IMR-90 (cell line): ENCODE data around the gene TSPAN4. TPM values are rescaled to one million over a fixed set of nuclear protein-coding genes. Genes with fewer than 3 reads are reported as not detected.

Experiments used
- ATAC-seq: fragments of 200-7000 bp; cut with Tn5 transposase; 2 replicates; pipeline ENCODE4 v1.9.1; 2020; ENCODE audit warnings: low read depth, mild to moderate bottlenecking, moderate library complexity
- BruUV-seq: library from RNA; stranded (reverse); fragments of 400-500 nt; replicated peaks from 2 replicates; lab custom pipeline; 2021; lab: Mats Ljungman, UMichigan
- CTCF ChIA-PET: fragments of 300-600 bp; formaldehyde crosslinking; extraction: SDS; loops from one replicate; lab custom pipeline; 2021; ENCODE audit warnings: antibody characterized with exemption; lab: Yijun Ruan, JAX
- POLR2A ChIA-PET: fragments of 300-600 bp; sonication (Branson Sonifier 250); formaldehyde crosslinking; loops from one replicate; lab custom pipeline; 2022; ENCODE audit warnings: antibody characterized with exemption; ENCODE audit not compliant: unreplicated experiment; lab: Charles Lee
- DNase-seq: peaks from one replicate; pipeline ENCODE4 v3.0.0; 2013
- H2AFZ ChIP-seq: replicated peaks from 2 replicates; pipeline ENCODE3; 2013; ENCODE audit warnings: low read length, mild to moderate bottlenecking; ENCODE audit not compliant: poor library complexity
- H2AK5ac ChIP-seq: 2 replicates; pipeline ENCODE4 v1.6.1; 2013; ENCODE audit warnings: low read depth, low read length, inconsistent platforms
- H2AK9ac ChIP-seq: replicated peaks from 2 replicates; pipeline ENCODE3; 2013; ENCODE audit warnings: mild to moderate bottlenecking, low read depth, low read length, moderate library complexity; ENCODE audit not compliant: poor library complexity
- H2BK120ac ChIP-seq: 2 replicates; pipeline ENCODE4 v1.6.1; 2013; ENCODE audit warnings: low read depth, low read length, inconsistent platforms
- H2BK15ac ChIP-seq: 3 replicates; pipeline ENCODE4 v1.6.1; 2013; ENCODE audit warnings: low read depth, low read length, inconsistent platforms
- H2BK20ac ChIP-seq: 2 replicates; pipeline ENCODE4 v1.6.1; 2013; ENCODE audit warnings: low read depth, mild to moderate bottlenecking, inconsistent platforms, low read length, moderate library complexity
- H2BK5ac ChIP-seq: 2 replicates; pipeline ENCODE4 v1.6.1; 2013; ENCODE audit warnings: mild to moderate bottlenecking, low read depth, low read length, inconsistent platforms; ENCODE audit not compliant: poor library complexity, severe bottlenecking
- H3K14ac ChIP-seq: replicated peaks from 2 replicates; pipeline ENCODE4 v1.6.1; 2013; ENCODE audit warnings: low read depth, low read length, inconsistent platforms
- H3K18ac ChIP-seq: 2 replicates; pipeline ENCODE4 v1.6.1; 2013; ENCODE audit warnings: low read depth, low read length, control low read depth
- H3K23ac ChIP-seq: 2 replicates; pipeline ENCODE4 v1.6.1; 2013; ENCODE audit warnings: low read depth, low read length, inconsistent platforms
- H3K27ac ChIP-seq: 2 replicates; pipeline ENCODE4 v1.5.1; 2013; ENCODE audit warnings: mild to moderate bottlenecking, control low read depth, low read length; ENCODE audit not compliant: insufficient read depth
- H3K27me3 ChIP-seq: 2 replicates; pipeline ENCODE4 v1.6.1; 2013; ENCODE audit warnings: low read length; ENCODE audit not compliant: control insufficient read depth, insufficient read depth
- H3K36me3 ChIP-seq: 2 replicates; pipeline ENCODE4 v1.6.1; 2013; ENCODE audit warnings: low read length, mixed read lengths; ENCODE audit not compliant: control insufficient read depth, insufficient read depth
- H3K4ac ChIP-seq: 2 replicates; pipeline ENCODE4 v1.6.1; 2013; ENCODE audit warnings: low read depth, low read length, inconsistent platforms
- H3K4me1 ChIP-seq: 2 replicates; pipeline ENCODE4 v1.6.1; 2013; ENCODE audit warnings: low read length, mixed read lengths; ENCODE audit not compliant: control insufficient read depth, insufficient read depth
- H3K4me2 ChIP-seq: 2 replicates; pipeline ENCODE4 v1.6.1; 2013; ENCODE audit warnings: low read depth, mild to moderate bottlenecking, control low read depth, low read length, moderate library complexity
- H3K4me3 ChIP-seq: 2 replicates; pipeline ENCODE4 v1.5.1; 2013; ENCODE audit warnings: low read depth, mild to moderate bottlenecking, control low read depth, low read length, moderate library complexity; ENCODE audit not compliant: insufficient read depth
- H3K56ac ChIP-seq: 2 replicates; pipeline ENCODE4 v1.6.1; 2013; ENCODE audit warnings: low read length, inconsistent platforms; ENCODE audit not compliant: insufficient read depth; ENCODE audit errors: extremely low read depth
- H3K79me1 ChIP-seq, 2 experiments: 2 replicates each; pipeline ENCODE4 v1.6.1; 2013; ENCODE audit warnings: low read length in 2 of 2, inconsistent platforms in 1 of 2, low read depth in 1 of 2
- H3K9ac ChIP-seq: 2 replicates; pipeline ENCODE4 v1.6.1; 2013; ENCODE audit warnings: low read depth, low read length, control low read depth
- H3K9me1 ChIP-seq: 2 replicates; pipeline ENCODE4 v1.6.1; 2013; ENCODE audit warnings: low read length, inconsistent platforms; ENCODE audit not compliant: insufficient read depth
- H3K9me3 ChIP-seq: 2 replicates; pipeline ENCODE4 v1.6.1; 2013; ENCODE audit warnings: low read length; ENCODE audit not compliant: control insufficient read depth, insufficient read depth
- H4K20me1 ChIP-seq: 2 replicates; pipeline ENCODE4 v1.6.1; 2013; ENCODE audit warnings: low read length, inconsistent platforms; ENCODE audit not compliant: insufficient read depth
- H4K5ac ChIP-seq: 2 replicates; pipeline ENCODE4 v1.6.1; 2013; ENCODE audit warnings: mild to moderate bottlenecking, low read depth, low read length, control low read depth
- H4K8ac ChIP-seq, 2 experiments: 2 replicates each; pipeline ENCODE4 v1.6.1; 2013; ENCODE audit warnings: low read depth in 2 of 2, low read length in 2 of 2, control low read depth in 1 of 2, inconsistent platforms in 1 of 2
- H4K91ac ChIP-seq: 2 replicates; pipeline ENCODE4 v1.6.1; 2013; ENCODE audit warnings: low read depth, low read length, inconsistent platforms; ENCODE audit not compliant: insufficient read depth
- BHLHE40 ChIP-seq: fragments of 150-350 bp; IDR thresholded peaks from 2 replicates; pipeline ENCODE4 v1.6.1; 2016; ENCODE audit warnings: mild to moderate bottlenecking, low read depth, low read length
- CEBPB ChIP-seq: IDR thresholded peaks from 2 replicates; pipeline ENCODE4 v1.6.1; 2012; ENCODE audit warnings: low read depth, low read length, improper control_type of control experiment
- CHD1 ChIP-seq: IDR thresholded peaks from 2 replicates; pipeline ENCODE4 v1.6.1; 2012; ENCODE audit warnings: low read depth, low read length, improper control_type of control experiment
- FOS ChIP-seq: fragments of 150-350 bp; IDR thresholded peaks from 2 replicates; pipeline ENCODE4 v1.6.1; 2016; ENCODE audit warnings: low read depth, low read length
- MAFK ChIP-seq: IDR thresholded peaks from 2 replicates; pipeline ENCODE4 v1.6.1; 2012; ENCODE audit warnings: low read depth, low read length, improper control_type of control experiment
- NFE2L2 ChIP-seq: fragments of 150-350 bp; IDR thresholded peaks from 2 replicates; pipeline ENCODE4 v1.6.1; 2016; ENCODE audit warnings: low read depth, mild to moderate bottlenecking, low read length
- POLR2A ChIP-seq: IDR thresholded peaks from 2 replicates; pipeline ENCODE4 v1.6.1; 2012; ENCODE audit warnings: mild to moderate bottlenecking, low read depth, low read length
- RAD21 ChIP-seq: IDR thresholded peaks from 2 replicates; pipeline ENCODE4 v1.6.1; 2012; ENCODE audit warnings: low read length, improper control_type of control experiment
- RCOR1 ChIP-seq: IDR thresholded peaks from 2 replicates; pipeline ENCODE4 v1.6.1; 2012; ENCODE audit warnings: mild to moderate bottlenecking, low read length, improper control_type of control experiment; ENCODE audit not compliant: insufficient replicate concordance
- RFX5 ChIP-seq: IDR thresholded peaks from 2 replicates; pipeline ENCODE4 v1.8.0; 2012; ENCODE audit warnings: low read depth, mild to moderate bottlenecking, low read length, moderate library complexity
- SMC3 ChIP-seq: fragments of 150-350 bp; IDR thresholded peaks from 2 replicates; pipeline ENCODE4 v1.6.1; 2016; ENCODE audit warnings: low read depth, mild to moderate bottlenecking, antibody characterized with exemption, low read length, moderate library complexity
- WGBS, 2 experiments: methylation state at CpG; one replicate each; pipeline versions ENCODE4 v1.1.5 to v1.1.7; 2013; ENCODE audit warnings: missing lambda C conversion rate in 2 of 2; ENCODE audit not compliant: insufficient read length in 1 of 2; ENCODE audit errors: extremely low coverage in 2 of 2; 5-methylcytosine and 5-hydroxymethylcytosine counted together
- dilution Hi-C: fragments of 300-500 bp; cut with HindIII; formaldehyde crosslinking; loops from one replicate; pipeline ENCODE4 v1.14.3; 2018; ENCODE audit warnings: low sequenced_read_pairs; ENCODE audit not compliant: unreplicated experiment
- in situ Hi-C: fragments of 300-500 bp; cut with MboI; formaldehyde crosslinking; loops from 3 replicates; pipeline ENCODE4 v1.14.3; 2019; ENCODE audit warnings: low sequenced_read_pairs, inconsistent platforms, mixed read lengths
- intact Hi-C: fragments of 100-400 bp; cut with micrococcal nuclease; formaldehyde crosslinking; loops from 2 replicates; pipeline ENCODE4 v1.10.0; 2022
- polyA plus RNA-seq, 3 experiments: library from polyadenylated mRNA; depleted of rRNA; stranded (reverse); fragments of >200 nt; gene quantifications; 2 replicates each; pipeline ENCODE4 v1.2.3, GENCODE V29; 2012; ENCODE audit warnings: low replicate concordance in 1 of 3
- total RNA-seq: library from RNA; depleted of rRNA; stranded (reverse); fragments of >200 nt; gene quantifications from 2 replicates; pipeline ENCODE4 v1.2.3, GENCODE V29; 2012
- TF ChIP-seq, protein P1 (sequence below): fragments of 150-350 bp; IDR thresholded peaks from 2 replicates; pipeline ENCODE4 v1.6.1; 2016; ENCODE audit warnings: low read depth, mild to moderate bottlenecking, low read length, moderate library complexity, borderline replicate concordance
- TF ChIP-seq, protein P2 (sequence below): fragments of 150-350 bp; IDR thresholded peaks from 2 replicates; pipeline ENCODE4 v1.6.1; 2017; ENCODE audit warnings: mild to moderate bottlenecking, antibody characterized with exemption, low read length, low read depth
- TF ChIP-seq, protein P3 (sequence below): conservative IDR thresholded peaks from 2 replicates; pipeline ENCODE4 v1.5.1; 2012; ENCODE audit warnings: mild to moderate bottlenecking, low read depth, low read length, improper control_type of control experiment

Gene TSPAN4
- total and polyA plus RNA-seq, 2 of the 4 experiments (the other 2 are of a cell fraction): 161 to 293 TPM

DNA sequence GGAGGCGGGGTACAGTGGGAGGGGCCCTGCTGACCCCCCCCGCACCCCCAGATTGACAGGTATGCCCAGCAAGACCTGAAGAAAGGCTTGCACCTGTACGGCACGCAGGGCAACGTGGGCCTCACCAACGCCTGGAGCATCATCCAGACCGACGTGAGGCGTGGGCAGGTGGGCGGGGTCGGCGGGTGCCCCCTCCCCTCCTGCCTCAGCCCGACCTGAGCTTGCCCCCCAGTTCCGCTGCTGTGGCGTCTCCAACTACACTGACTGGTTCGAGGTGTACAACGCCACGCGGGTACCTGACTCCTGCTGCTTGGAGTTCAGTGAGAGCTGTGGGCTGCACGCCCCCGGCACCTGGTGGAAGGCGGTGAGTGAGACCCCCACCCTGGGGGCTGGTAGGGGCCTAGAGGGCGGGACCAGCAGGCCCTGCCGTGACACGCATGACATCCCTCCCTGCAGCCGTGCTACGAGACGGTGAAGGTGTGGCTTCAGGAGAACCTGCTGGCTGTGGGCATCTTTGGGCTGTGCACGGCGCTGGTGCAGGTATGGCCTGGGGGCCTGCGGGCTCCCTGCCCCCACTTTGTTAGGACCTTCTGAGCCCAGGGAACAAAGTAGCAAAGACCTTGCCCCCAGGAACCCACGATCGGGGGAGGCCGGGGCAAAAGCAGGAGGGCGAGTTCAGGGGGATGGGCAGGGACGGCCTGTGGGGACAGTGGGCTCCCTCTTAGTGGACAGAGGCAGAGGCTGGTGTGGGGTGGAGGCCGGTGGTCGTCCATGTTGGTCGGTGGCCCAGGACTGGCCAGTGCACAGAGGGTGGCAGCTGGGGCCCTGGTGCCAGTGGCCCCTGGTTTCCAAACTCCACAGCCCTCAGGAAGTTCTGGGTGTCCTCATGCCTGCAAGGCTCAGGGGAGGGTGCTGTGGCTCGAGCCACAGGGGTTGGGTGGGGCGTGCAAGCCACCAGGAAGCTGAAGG lies 23.1 kb downstream of the TSPAN4 start:
- Histone ChIP-seq H3K56ac (no peak overlapping the region), H3K14ac (no peak overlapping the region), H3K36me3 (peaks cover 34% of the 10 kb centered on the region; the same call in 1 of the 2 replicates), H3K23ac (no peak overlapping the region), H3K79me1 (peaks cover 10 to 38% of the 10 kb centered on the region in 2 experiments; a peak in 3 of 4 replicates), H3K27ac (no peak overlapping the region), H3K4me3 (no peak overlapping the region), H4K8ac (no peak overlapping the region), H4K5ac (no peak overlapping the region), H2BK20ac (no peak overlapping the region), H3K9ac (no peak overlapping the region), H2AK9ac (no peak overlapping the region), H3K4me2 (no peak overlapping the region), H2AK5ac (no peak overlapping the region), H3K9me3 (no peaks in the 10 kb centered on the region), H2BK5ac (no peak overlapping the region), H3K4ac (no peak overlapping the region), H2BK15ac (no peak overlapping the region), H3K4me1 (peaks cover 2% of the 10 kb centered on the region; the same call in 1 of the 2 replicates), H2BK120ac (no peak overlapping the region), H3K27me3 (no peaks in the 10 kb centered on the region), H2AFZ (no peak overlapping the region), H4K20me1 (peaks cover 41% of the 10 kb centered on the region), H3K9me1 (peaks cover 5% of the 10 kb centered on the region), H3K18ac (no peak overlapping the region), H4K91ac (no peak overlapping the region)
- WGBS, 2 experiments: 91% methylated on average over 11 of the region's 41 CpGs; no CpG with 5 or more reads in 1 of the 2 experiments
- intact Hi-C loops (no loop called here), dilution Hi-C loops (no loop called here), in situ Hi-C loops (no loop called here)
- BruUV-seq: no TSS peak
- DNase-seq (no peak), ATAC-seq (no peak)
- POLR2A ChIA-PET: no interaction called here
- CTCF ChIA-PET: no interaction called here
- TF ChIP-seq RCOR1 (no peak), MAFK (no peak), NFE2L2 (no peak), BHLHE40 (no peak), POLR2A (no peak), CEBPB (no peak), RFX5 (no peak), RAD21 (no peak), FOS (no peak), CHD1 (no peak), SMC3 (no peak)
- TF ChIP-seq, protein P1, sequence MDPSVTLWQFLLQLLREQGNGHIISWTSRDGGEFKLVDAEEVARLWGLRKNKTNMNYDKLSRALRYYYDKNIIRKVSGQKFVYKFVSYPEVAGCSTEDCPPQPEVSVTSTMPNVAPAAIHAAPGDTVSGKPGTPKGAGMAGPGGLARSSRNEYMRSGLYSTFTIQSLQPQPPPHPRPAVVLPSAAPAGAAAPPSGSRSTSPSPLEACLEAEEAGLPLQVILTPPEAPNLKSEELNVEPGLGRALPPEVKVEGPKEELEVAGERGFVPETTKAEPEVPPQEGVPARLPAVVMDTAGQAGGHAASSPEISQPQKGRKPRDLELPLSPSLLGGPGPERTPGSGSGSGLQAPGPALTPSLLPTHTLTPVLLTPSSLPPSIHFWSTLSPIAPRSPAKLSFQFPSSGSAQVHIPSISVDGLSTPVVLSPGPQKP: no peak
- TF ChIP-seq, protein P2, sequence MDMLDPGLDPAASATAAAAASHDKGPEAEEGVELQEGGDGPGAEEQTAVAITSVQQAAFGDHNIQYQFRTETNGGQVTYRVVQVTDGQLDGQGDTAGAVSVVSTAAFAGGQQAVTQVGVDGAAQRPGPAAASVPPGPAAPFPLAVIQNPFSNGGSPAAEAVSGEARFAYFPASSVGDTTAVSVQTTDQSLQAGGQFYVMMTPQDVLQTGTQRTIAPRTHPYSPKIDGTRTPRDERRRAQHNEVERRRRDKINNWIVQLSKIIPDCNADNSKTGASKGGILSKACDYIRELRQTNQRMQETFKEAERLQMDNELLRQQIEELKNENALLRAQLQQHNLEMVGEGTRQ: no peak
- TF ChIP-seq, protein P3, sequence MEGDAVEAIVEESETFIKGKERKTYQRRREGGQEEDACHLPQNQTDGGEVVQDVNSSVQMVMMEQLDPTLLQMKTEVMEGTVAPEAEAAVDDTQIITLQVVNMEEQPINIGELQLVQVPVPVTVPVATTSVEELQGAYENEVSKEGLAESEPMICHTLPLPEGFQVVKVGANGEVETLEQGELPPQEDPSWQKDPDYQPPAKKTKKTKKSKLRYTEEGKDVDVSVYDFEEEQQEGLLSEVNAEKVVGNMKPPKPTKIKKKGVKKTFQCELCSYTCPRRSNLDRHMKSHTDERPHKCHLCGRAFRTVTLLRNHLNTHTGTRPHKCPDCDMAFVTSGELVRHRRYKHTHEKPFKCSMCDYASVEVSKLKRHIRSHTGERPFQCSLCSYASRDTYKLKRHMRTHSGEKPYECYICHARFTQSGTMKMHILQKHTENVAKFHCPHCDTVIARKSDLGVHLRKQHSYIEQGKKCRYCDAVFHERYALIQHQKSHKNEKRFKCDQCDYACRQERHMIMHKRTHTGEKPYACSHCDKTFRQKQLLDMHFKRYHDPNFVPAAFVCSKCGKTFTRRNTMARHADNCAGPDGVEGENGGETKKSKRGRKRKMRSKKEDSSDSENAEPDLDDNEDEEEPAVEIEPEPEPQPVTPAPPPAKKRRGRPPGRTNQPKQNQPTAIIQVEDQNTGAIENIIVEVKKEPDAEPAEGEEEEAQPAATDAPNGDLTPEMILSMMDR: no peak
